Measurements from ENCODE around the gene NFYA. TPM values are rescaled to one million over a fixed set of nuclear protein-coding genes. Genes with fewer than 3 reads are reported as not detected.

Gene NFYA
- total and polyA plus RNA-seq, 8 donors, result 16.4 to 58.6 (median 52.6) TPM

- no peaks in the 10 kb centered on the region for H3K27me3 ChIP-seq
- peak overlapping the region in 1 of 2 donors; percentile 100 for H3K27ac ChIP-seq
- intact Hi-C loops (cut with DNase I), result no loop called here
Observed at GRCh38 chr6:41075651-41076626, 3.2 kb downstream of the NFYA start.

GRCh38 chr6:41077536-41077935, 4.8 kb downstream of the NFYA start:
- peak in 1 of 4 donors; percentile 21 for DNase-seq
- Histone ChIP-seq H3K36me3 (peaks cover 0 to 32% of the 10 kb centered on the region in 2 donors), H3K27me3 (no peaks in the 10 kb centered on the region), H3K4me1 (peaks cover 11 to 61% of the 10 kb centered on the region in 2 donors), H3K27ac (no peak overlapping the region), H3K9me3 (no peaks in the 10 kb centered on the region), H3K4me3 (no peak overlapping the region)
- no peak for ATAC-seq
- intact Hi-C loops (cut with DNase I), result no loop called here
- no peak for TF ChIP-seq CTCF (IDR thresholded peaks at IDR 0.05)

More at GRCh38 chr6:41075651-41076626, 3.2 kb downstream of the NFYA start:
- H3K36me3 ChIP-seq, result peaks cover 0 to 21% of the 10 kb centered on the region in 2 donors
- no peak for TF ChIP-seq CTCF (IDR thresholded peaks at IDR 0.05)
- H3K4me1 ChIP-seq, result peaks cover 11 to 65% of the 10 kb centered on the region in 2 donors
- DNase-seq (no peak), ATAC-seq (no peak)
- H3K9me3 ChIP-seq, result no peaks in the 10 kb centered on the region
- no peak overlapping the region for H3K4me3 ChIP-seq

GRCh38 chr6:41078101-41078500, 5.3 kb downstream of the NFYA start:
- Histone ChIP-seq H3K4me1 (peaks cover 11 to 61% of the 10 kb centered on the region in 2 donors), H3K9me3 (no peaks in the 10 kb centered on the region), H3K27ac (no peak overlapping the region), H3K36me3 (peaks cover 0 to 32% of the 10 kb centered on the region in 2 donors), H3K4me3 (no peak overlapping the region), H3K27me3 (no peaks in the 10 kb centered on the region)
- intact Hi-C loops (cut with DNase I), result no loop called here
- ATAC-seq (no peak), DNase-seq (no peak)
- TF ChIP-seq CTCF (IDR thresholded peaks at IDR 0.05), result no peak

- Histone ChIP-seq H3K27me3 (no peaks in the 10 kb centered on the region), H3K36me3 (peaks cover 0 to 35% of the 10 kb centered on the region in 2 donors), H3K9me3 (no peaks in the 10 kb centered on the region), H3K4me1 (peaks cover 8 to 59% of the 10 kb centered on the region in 2 donors), H3K4me3 (no peak overlapping the region), H3K27ac (no peak overlapping the region)
- DNase-seq (no peak), ATAC-seq (no peak)
- intact Hi-C loops (cut with DNase I), result no loop called here
- TF ChIP-seq CTCF (IDR thresholded peaks at IDR 0.05), result no peak
Observed at GRCh38 chr6:41079080-41079479, 6.3 kb downstream of the NFYA start.

GRCh38 chr6:41080621-41081020, 7.8 kb downstream of the NFYA start:
- H3K27me3 ChIP-seq, result no peaks in the 10 kb centered on the region
- ATAC-seq (no peak), DNase-seq (no peak)
- TF ChIP-seq CTCF (IDR thresholded peaks at IDR 0.05), result no peak
- intact Hi-C loops (cut with DNase I), result no loop called here
- no peak overlapping the region for H3K4me3 ChIP-seq
- H3K4me1 ChIP-seq, result peaks cover 0 to 43% of the 10 kb centered on the region in 2 donors
- H3K27ac ChIP-seq, result peak overlapping the region in 1 of 2 donors; percentile 47
- no peaks in the 10 kb centered on the region for H3K9me3 ChIP-seq
- H3K36me3 ChIP-seq, result peaks cover 0 to 50% of the 10 kb centered on the region in 2 donors

Measured in left lung (tissue), 10 donors.